HTERT RPE-1 (cell line): ENCODE data around the gene ACOXL.

ENCODE experiments used
- in situ Hi-C: fragments of 300-500 bp; cut with MboI; formaldehyde crosslinking; loops from 4 replicates; pipeline ENCODE4 v1.14.3; 2020; ENCODE audit warnings: low sequenced_read_pairs

The ACOXL gene

GRCh38 chr2:111120253-111121027, 388.1 kb downstream of the ACOXL start, which contains the start of gene BCL2L11:
TSS of gene BCL2L11 (plus strand) at chr2:111120914. CDS start at chr2:111123746, 2,832 bp downstream.
- in situ Hi-C loops = no loop called here

- in situ Hi-C loops = no loop called here
Measured at GRCh38 chr2:111121028-111121827, 388.9 kb downstream of the ACOXL start.

GRCh38 chr2:111121828-111122630, 389.7 kb downstream of the ACOXL start:
- in situ Hi-C loops = no loop called here

- in situ Hi-C loops = no loop called here
Measured at GRCh38 chr2:111122631-111123421, 390.5 kb downstream of the ACOXL start.

GRCh38 chr2:111123751-111124150, 391.4 kb downstream of the ACOXL start:
- in situ Hi-C loops = no loop called here

GRCh38 chr2:111126581-111126980, 394.2 kb downstream of the ACOXL start:
- in situ Hi-C loops = no loop called here

- in situ Hi-C loops = no loop called here
Measured at GRCh38 chr2:111127351-111127750, 395.0 kb downstream of the ACOXL start.

- in situ Hi-C loops = no loop called here
Measured at GRCh38 chr2:111128096-111128495, 395.7 kb downstream of the ACOXL start.

- in situ Hi-C loops = no loop called here
Measured at GRCh38 chr2:111133603-111134002, 401.2 kb downstream of the ACOXL start.

- in situ Hi-C loops = no loop called here
Measured at GRCh38 chr2:111134055-111134454, 401.7 kb downstream of the ACOXL start.

- in situ Hi-C loops = no loop called here
Measured at GRCh38 chr2:111135237-111135909, 403.0 kb downstream of the ACOXL start.

- in situ Hi-C loops = no loop called here
Measured at GRCh38 chr2:111135910-111136297, 403.5 kb downstream of the ACOXL start.

GRCh38 chr2:111138839-111139238, 406.5 kb downstream of the ACOXL start:
- in situ Hi-C loops = no loop called here

GRCh38 chr2:111139637-111140317, 407.4 kb downstream of the ACOXL start:
- in situ Hi-C loops = no loop called here

- in situ Hi-C loops = no loop called here
Measured at GRCh38 chr2:111140815-111141214, 408.4 kb downstream of the ACOXL start.

- in situ Hi-C loops = no loop called here
Measured at GRCh38 chr2:111142101-111142500, 409.7 kb downstream of the ACOXL start.

GRCh38 chr2:111143107-111143842, 410.9 kb downstream of the ACOXL start:
- in situ Hi-C loops = no loop called here

GRCh38 chr2:111143843-111144198, 411.4 kb downstream of the ACOXL start:
- in situ Hi-C loops = no loop called here
